C4-2B (cell line): ENCODE results near the gene TMEM178B.

Source experiments
- ZFX ChIP-seq: fragments of 450-650 bp; IDR thresholded peaks from 2 replicates; pipeline ENCODE4 v1.6.1; 2017
- TF ChIP-seq, protein P1 (sequence below): fragments of 450-650 bp; conservative IDR thresholded peaks from 2 replicates; pipeline ENCODE4 v1.5.1; 2017; ENCODE audit warnings: mild to moderate bottlenecking

- TF ChIP-seq, protein P1, sequence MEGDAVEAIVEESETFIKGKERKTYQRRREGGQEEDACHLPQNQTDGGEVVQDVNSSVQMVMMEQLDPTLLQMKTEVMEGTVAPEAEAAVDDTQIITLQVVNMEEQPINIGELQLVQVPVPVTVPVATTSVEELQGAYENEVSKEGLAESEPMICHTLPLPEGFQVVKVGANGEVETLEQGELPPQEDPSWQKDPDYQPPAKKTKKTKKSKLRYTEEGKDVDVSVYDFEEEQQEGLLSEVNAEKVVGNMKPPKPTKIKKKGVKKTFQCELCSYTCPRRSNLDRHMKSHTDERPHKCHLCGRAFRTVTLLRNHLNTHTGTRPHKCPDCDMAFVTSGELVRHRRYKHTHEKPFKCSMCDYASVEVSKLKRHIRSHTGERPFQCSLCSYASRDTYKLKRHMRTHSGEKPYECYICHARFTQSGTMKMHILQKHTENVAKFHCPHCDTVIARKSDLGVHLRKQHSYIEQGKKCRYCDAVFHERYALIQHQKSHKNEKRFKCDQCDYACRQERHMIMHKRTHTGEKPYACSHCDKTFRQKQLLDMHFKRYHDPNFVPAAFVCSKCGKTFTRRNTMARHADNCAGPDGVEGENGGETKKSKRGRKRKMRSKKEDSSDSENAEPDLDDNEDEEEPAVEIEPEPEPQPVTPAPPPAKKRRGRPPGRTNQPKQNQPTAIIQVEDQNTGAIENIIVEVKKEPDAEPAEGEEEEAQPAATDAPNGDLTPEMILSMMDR: no peak
- TF ChIP-seq ZFX: no peak
Observed at GRCh38 chr7:141073641-141074161, at the start of gene TMEM178B.
